Kidney (tissue), 14 donors: ENCODE results near the gene RANBP1. TPM values are rescaled to one million over a fixed set of nuclear protein-coding genes. Genes with fewer than 3 reads are reported as not detected.
A peak's percentile ranks its signal among the peaks of the same experiment; 100 is the strongest.

Experiments
- DNase-seq, 5 donors: peaks; one replicate each; pipeline ENCODE4 v3.0.0-alpha.2; 2013 to 2020
- FAIRE-seq: peaks from 2 replicates; lab custom pipeline; 2012; peaks lifted over from hg19 to GRCh38; lab: Jason Lieb, UNC
- H3K27ac ChIP-seq, 2 donors: one replicate each; pipeline ENCODE4 v1.7.0; 2013; ENCODE audit warnings: low read depth in 2 of 2, low read length in 2 of 2, inconsistent platforms in 1 of 2
- H3K27me3 ChIP-seq: one replicate; pipeline ENCODE4 v1.7.1; 2013; ENCODE audit warnings: low read length, inconsistent platforms; ENCODE audit not compliant: control insufficient read depth, insufficient read depth
- H3K36me3 ChIP-seq, 3 donors: one replicate each; pipeline versions ENCODE4 v1.7.0 to v1.7.1; 2013; ENCODE audit warnings: low read length in 3 of 3, control low read depth in 1 of 3, inconsistent platforms in 1 of 3; ENCODE audit not compliant: insufficient read depth in 3 of 3, control insufficient read depth in 2 of 3
- H3K4me1 ChIP-seq, 3 donors: one replicate each; pipeline versions ENCODE4 v1.7.0 to v1.7.1; 2013; ENCODE audit warnings: low read length in 3 of 3, inconsistent platforms in 1 of 3, low read depth in 1 of 3; ENCODE audit not compliant: control insufficient read depth in 2 of 3, insufficient read depth in 2 of 3
- H3K4me3 ChIP-seq, 3 donors: one replicate each; pipeline versions ENCODE4 v1.7.0 to v1.8.1; 2013; ENCODE audit warnings: low read length in 3 of 3, control low read depth in 1 of 3, inconsistent platforms in 1 of 3
- H3K9ac ChIP-seq, 3 donors: one replicate each; pipeline versions ENCODE4 v1.7.0 to v1.7.1; 2013; ENCODE audit warnings: low read length in 3 of 3, control low read depth in 1 of 3, inconsistent platforms in 1 of 3
- H3K9me3 ChIP-seq, 3 donors: one replicate each; pipeline versions ENCODE4 v1.7.0 to v1.7.1; 2013; ENCODE audit warnings: low read length in 3 of 3, control low read depth in 1 of 3, inconsistent platforms in 1 of 3; ENCODE audit not compliant: control insufficient read depth in 2 of 3, insufficient read depth in 1 of 3
- intact Hi-C: fragments of 100-400 bp; cut with DNase I; formaldehyde crosslinking; loops from one replicate; pipeline ENCODE4 v1.11.1; 2022
- polyA plus RNA-seq: library from polyadenylated mRNA; stranded (reverse); fragments of 350-450 nt; fragmentation: Illumina TruSeq; extraction: RNeasy Lipid Tissue Mini Kit (QIAGEN cat#74804); gene quantifications from one replicate; pipeline ENCODE4 v1.2.3, GENCODE V29; 2014; ENCODE audit warnings: low read depth, low replicate concordance; ENCODE audit not compliant: insufficient read depth
- total RNA-seq: library from RNA; stranded (reverse); fragmentation: NEBNext Ultra II Directional; extraction: Animal tissue kit (Norgen Biotek cat#: 25700); gene quantifications from one replicate; pipeline ENCODE4 v1.2.1, GENCODE V29; 2021
- TF ChIP-seq, protein P1 (sequence below): IDR thresholded peaks from 3 replicates; pipeline ENCODE4 v1.5.1; 2012; ENCODE audit warnings: mild to moderate bottlenecking, moderate library complexity, borderline replicate concordance; ENCODE audit not compliant: insufficient read depth; ENCODE audit errors: extremely low read depth
- donor health status: control.
- donor health status: control.
- donor health status: control.
- donor health status: control.
- donor health status: control.
- donor health status: DM: yes; HTN: yes; CAD: no.
- donor health status: Normal renal cell carcinoma (clear cell type).

Gene RANBP1
- total and polyA plus RNA-seq, 2 donors from 2014 or later = 67.2 to 80.5 TPM

DNA sequence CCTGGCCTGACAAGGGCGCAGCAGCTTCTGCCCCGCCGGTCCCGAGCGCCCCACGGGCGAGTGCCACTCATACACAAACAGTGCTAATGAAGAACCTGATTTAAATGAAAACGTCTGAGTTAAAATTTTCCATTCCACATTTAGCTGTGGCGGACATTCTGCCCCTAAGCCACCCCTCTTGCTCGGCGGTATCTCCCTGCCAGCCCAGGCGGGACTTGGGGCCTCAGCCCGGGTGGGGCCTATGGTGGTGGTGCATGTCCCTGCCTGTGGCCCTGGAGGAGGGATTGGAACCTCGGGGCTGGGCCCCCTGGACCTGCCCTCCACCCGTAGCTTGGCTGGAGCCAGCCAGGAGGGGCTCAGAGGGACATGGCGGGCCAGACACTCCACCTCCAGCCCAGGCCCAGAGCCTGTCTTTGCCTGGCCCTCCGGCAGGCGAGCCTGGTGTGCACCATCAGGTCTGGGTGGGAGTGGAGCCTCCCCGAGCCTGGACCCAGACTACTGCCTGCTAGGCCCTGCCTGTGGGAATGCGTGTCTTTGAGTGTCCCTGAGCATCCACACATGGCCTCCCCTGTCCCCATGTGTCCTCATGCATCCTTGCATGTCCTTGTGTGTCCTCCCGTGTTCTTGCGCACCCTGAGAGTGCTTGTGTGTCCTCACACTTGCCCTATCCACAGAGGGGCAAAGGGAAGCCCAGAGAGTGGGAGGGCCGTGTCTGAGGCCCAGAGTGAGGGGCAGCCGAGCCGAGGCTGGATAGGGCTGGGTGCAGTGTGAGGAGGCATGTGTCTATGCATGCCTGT is 20.1 kb downstream of the RANBP1 start:
- Histone ChIP-seq H3K9me3 (no peaks in the 10 kb centered on the region), H3K27ac (no peak overlapping the region), H3K9ac (peak overlapping the region in 1 of 3 donors; percentile 40), H3K4me3 (no peak overlapping the region), H3K27me3 (no peaks in the 10 kb centered on the region), H3K36me3 (peaks cover 0 to 4% (median 0%) of the 10 kb centered on the region in 3 donors), H3K4me1 (peaks cover 0 to 44% (median 7%) of the 10 kb centered on the region in 3 donors)
- FAIRE-seq (no peak), DNase-seq (no peak)
- TF ChIP-seq, protein P1, sequence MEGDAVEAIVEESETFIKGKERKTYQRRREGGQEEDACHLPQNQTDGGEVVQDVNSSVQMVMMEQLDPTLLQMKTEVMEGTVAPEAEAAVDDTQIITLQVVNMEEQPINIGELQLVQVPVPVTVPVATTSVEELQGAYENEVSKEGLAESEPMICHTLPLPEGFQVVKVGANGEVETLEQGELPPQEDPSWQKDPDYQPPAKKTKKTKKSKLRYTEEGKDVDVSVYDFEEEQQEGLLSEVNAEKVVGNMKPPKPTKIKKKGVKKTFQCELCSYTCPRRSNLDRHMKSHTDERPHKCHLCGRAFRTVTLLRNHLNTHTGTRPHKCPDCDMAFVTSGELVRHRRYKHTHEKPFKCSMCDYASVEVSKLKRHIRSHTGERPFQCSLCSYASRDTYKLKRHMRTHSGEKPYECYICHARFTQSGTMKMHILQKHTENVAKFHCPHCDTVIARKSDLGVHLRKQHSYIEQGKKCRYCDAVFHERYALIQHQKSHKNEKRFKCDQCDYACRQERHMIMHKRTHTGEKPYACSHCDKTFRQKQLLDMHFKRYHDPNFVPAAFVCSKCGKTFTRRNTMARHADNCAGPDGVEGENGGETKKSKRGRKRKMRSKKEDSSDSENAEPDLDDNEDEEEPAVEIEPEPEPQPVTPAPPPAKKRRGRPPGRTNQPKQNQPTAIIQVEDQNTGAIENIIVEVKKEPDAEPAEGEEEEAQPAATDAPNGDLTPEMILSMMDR = no peak
- intact Hi-C loops = no loop called here

DNA sequence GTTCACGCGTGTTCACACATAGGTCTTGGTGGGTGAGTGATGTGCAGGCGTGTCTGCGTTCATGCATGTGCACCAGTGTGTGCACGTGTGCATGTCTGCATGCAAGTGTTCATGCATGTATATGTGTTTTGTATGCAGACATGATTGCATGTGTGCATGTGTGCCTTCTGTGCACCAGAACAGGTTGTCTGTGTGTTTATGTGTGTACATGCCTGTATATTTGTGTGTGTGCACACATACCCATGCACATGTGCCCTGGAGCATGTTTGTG is 20.6 kb downstream of the RANBP1 start:
- peaks cover 0 to 4% (median 0%) of the 10 kb centered on the region in 3 donors for H3K36me3 ChIP-seq
- peaks cover 0 to 44% (median 7%) of the 10 kb centered on the region in 3 donors for H3K4me1 ChIP-seq
- no peak overlapping the region for H3K27ac ChIP-seq
- no peaks in the 10 kb centered on the region for H3K27me3 ChIP-seq
- TF ChIP-seq, protein P1 = no peak
- DNase-seq (no peak), FAIRE-seq (no peak)
- no peak overlapping the region for H3K9ac ChIP-seq
- H3K9me3 ChIP-seq = no peaks in the 10 kb centered on the region
- intact Hi-C loops = no loop called here
- H3K4me3 ChIP-seq = no peak overlapping the region

DNA sequence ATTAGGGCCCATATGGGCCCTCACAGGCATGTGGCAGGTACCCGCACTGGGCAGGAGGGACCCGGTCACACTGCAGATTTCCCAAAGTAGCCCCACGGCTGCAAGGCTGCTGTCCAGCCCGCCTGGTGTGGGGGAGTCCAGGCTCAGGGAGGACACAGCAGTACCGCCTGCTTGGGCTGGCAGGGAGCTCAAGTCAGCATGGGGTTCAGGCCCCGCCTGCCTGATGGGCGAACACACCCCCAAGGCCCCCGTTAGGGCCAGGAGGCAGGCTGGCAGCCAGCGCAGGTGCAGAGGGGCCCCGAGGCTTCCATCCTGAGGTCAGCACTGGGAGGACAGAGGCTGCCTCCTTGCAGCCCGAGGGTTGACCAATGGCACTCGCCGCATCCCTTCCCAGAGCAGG is 21.2 kb downstream of the RANBP1 start:
- DNase-seq = no peak
- Histone ChIP-seq H3K9me3 (no peaks in the 10 kb centered on the region), H3K27me3 (no peaks in the 10 kb centered on the region), H3K27ac (no peak overlapping the region), H3K4me3 (no peak overlapping the region), H3K4me1 (peaks cover 0 to 44% (median 7%) of the 10 kb centered on the region in 3 donors), H3K9ac (no peak overlapping the region), H3K36me3 (peaks cover 0 to 4% (median 0%) of the 10 kb centered on the region in 3 donors)
- intact Hi-C loops = no loop called here
- TF ChIP-seq, protein P1 = no peak
- FAIRE-seq = no peak
